HCT116 (cell line): ENCODE measurements around the gene DNAJC10.

ENCODE experiments used
- CEBPB ChIP-seq: IDR thresholded peaks from 2 replicates; pipeline ENCODE4 v1.6.1; 2012; ENCODE audit warnings: low read depth
- EZH2 ChIP-seq: fragments of 200-600 bp; sonication (generic); IDR thresholded peaks from 2 replicates; pipeline ENCODE4 v1.6.1; 2017; ENCODE audit warnings: antibody characterized with exemption, mixed run types
- EZH2phosphoT487 ChIP-seq: fragments of 200-600 bp; IDR thresholded peaks from 2 replicates; pipeline ENCODE4 v1.6.1; 2018; ENCODE audit warnings: antibody characterized with exemption, borderline replicate concordance
- POLR2A ChIP-seq: IDR thresholded peaks from 2 replicates; pipeline ENCODE4 v1.7.0; 2011; ENCODE audit warnings: borderline replicate concordance; ENCODE audit not compliant: insufficient read depth, insufficient read length; ENCODE audit errors: extremely low read depth
- POLR2AphosphoS5 ChIP-seq: IDR thresholded peaks from 2 replicates; pipeline ENCODE4 v1.6.1; 2011; ENCODE audit warnings: mild to moderate bottlenecking, low read depth, low read length, moderate library complexity
- SIN3A ChIP-seq: IDR thresholded peaks from 2 replicates; pipeline ENCODE4 v1.6.1; 2012; ENCODE audit warnings: low read depth
- SP1 ChIP-seq: IDR thresholded peaks from 2 replicates; pipeline ENCODE4 v1.6.1; 2012; ENCODE audit warnings: low read depth
- TCF7L2 ChIP-seq: IDR thresholded peaks from 2 replicates; pipeline ENCODE4 v1.7.0; 2011; ENCODE audit warnings: borderline replicate concordance, inconsistent platforms; ENCODE audit not compliant: insufficient read depth, insufficient read length; ENCODE audit errors: extremely low read depth
- YY1 ChIP-seq: IDR thresholded peaks from 2 replicates; pipeline ENCODE4 v1.6.1; 2011; ENCODE audit warnings: low read length, low read depth, moderate library complexity, mild to moderate bottlenecking; ENCODE audit not compliant: insufficient replicate concordance; ENCODE audit errors: extremely low read depth
- TF ChIP-seq, protein P1 (sequence below), 3 experiments: fragments of 200-600 bp in 1 of 3; sonication (generic) in 1 of 3; IDR thresholded peaks in 2 of 3; conservative IDR thresholded peaks in 1 of 3; 2 replicates each; pipeline ENCODE4 v1.5.1; 2012 to 2017; ENCODE audit warnings: low read depth in 2 of 3, low read length in 2 of 3, antibody characterized with exemption in 1 of 3, borderline replicate concordance in 1 of 3, control low read depth in 1 of 3, mild to moderate bottlenecking in 1 of 3, mixed read lengths in 1 of 3, mixed run types in 1 of 3, moderate library complexity in 1 of 3; ENCODE audit not compliant: insufficient read depth in 1 of 3
- TF ChIP-seq, protein P2 (sequence below): IDR thresholded peaks from 2 replicates; pipeline ENCODE4 v1.6.1; 2012
- TF ChIP-seq, protein P3 (sequence below): IDR thresholded peaks from 2 replicates; pipeline ENCODE4 v1.6.1; 2012; ENCODE audit warnings: low read depth
- TF ChIP-seq, protein P4 (sequence below): IDR thresholded peaks from 2 replicates; pipeline ENCODE4 v1.6.1; 2011; ENCODE audit warnings: mild to moderate bottlenecking, low read length, moderate library complexity; ENCODE audit not compliant: insufficient replicate concordance; ENCODE audit errors: extremely low read depth

DNA sequence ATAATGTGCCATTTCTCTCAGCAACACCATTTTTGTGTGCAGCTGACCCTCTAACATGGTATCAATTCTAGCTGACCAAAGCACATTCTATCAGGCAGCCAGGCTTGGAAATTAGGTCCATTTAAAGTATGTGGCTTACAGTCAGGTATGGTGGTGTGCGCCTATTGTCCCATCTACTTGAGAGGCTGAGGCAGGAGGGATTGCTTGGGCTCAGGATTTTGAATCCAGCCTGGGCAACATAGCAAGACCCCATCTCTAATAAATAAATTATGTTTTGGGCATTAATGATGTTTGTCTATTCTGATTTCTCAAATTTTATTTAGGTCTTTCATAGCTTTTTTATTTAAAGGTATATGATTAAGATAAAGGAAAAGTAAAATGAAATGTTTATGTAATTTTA is 63.3 kb downstream of the DNAJC10 start:
- TF ChIP-seq EZH2 (no peak), CEBPB (no peak), SIN3A (no peak), POLR2A (no peak), SP1 (no peak), YY1 (no peak), POLR2AphosphoS5 (no peak), TCF7L2 (no peak), EZH2phosphoT487 (no peak)
- TF ChIP-seq, protein P1, sequence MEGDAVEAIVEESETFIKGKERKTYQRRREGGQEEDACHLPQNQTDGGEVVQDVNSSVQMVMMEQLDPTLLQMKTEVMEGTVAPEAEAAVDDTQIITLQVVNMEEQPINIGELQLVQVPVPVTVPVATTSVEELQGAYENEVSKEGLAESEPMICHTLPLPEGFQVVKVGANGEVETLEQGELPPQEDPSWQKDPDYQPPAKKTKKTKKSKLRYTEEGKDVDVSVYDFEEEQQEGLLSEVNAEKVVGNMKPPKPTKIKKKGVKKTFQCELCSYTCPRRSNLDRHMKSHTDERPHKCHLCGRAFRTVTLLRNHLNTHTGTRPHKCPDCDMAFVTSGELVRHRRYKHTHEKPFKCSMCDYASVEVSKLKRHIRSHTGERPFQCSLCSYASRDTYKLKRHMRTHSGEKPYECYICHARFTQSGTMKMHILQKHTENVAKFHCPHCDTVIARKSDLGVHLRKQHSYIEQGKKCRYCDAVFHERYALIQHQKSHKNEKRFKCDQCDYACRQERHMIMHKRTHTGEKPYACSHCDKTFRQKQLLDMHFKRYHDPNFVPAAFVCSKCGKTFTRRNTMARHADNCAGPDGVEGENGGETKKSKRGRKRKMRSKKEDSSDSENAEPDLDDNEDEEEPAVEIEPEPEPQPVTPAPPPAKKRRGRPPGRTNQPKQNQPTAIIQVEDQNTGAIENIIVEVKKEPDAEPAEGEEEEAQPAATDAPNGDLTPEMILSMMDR (IDR thresholded peaks at IDR 0.05 in 2 of 3, conservative IDR thresholded peaks at IDR 0.05 in 1 of 3; ENCODE audit: borderline replicate concordance in 1 of 3, insufficient read depth in 1 of 3, low read depth in 2 of 3, low read length in 2 of 3): no peak
- TF ChIP-seq, protein P2, sequence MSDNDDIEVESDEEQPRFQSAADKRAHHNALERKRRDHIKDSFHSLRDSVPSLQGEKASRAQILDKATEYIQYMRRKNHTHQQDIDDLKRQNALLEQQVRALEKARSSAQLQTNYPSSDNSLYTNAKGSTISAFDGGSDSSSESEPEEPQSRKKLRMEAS: no peak
- TF ChIP-seq, protein P3, sequence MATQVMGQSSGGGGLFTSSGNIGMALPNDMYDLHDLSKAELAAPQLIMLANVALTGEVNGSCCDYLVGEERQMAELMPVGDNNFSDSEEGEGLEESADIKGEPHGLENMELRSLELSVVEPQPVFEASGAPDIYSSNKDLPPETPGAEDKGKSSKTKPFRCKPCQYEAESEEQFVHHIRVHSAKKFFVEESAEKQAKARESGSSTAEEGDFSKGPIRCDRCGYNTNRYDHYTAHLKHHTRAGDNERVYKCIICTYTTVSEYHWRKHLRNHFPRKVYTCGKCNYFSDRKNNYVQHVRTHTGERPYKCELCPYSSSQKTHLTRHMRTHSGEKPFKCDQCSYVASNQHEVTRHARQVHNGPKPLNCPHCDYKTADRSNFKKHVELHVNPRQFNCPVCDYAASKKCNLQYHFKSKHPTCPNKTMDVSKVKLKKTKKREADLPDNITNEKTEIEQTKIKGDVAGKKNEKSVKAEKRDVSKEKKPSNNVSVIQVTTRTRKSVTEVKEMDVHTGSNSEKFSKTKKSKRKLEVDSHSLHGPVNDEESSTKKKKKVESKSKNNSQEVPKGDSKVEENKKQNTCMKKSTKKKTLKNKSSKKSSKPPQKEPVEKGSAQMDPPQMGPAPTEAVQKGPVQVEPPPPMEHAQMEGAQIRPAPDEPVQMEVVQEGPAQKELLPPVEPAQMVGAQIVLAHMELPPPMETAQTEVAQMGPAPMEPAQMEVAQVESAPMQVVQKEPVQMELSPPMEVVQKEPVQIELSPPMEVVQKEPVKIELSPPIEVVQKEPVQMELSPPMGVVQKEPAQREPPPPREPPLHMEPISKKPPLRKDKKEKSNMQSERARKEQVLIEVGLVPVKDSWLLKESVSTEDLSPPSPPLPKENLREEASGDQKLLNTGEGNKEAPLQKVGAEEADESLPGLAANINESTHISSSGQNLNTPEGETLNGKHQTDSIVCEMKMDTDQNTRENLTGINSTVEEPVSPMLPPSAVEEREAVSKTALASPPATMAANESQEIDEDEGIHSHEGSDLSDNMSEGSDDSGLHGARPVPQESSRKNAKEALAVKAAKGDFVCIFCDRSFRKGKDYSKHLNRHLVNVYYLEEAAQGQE: no peak
- TF ChIP-seq, protein P4, sequence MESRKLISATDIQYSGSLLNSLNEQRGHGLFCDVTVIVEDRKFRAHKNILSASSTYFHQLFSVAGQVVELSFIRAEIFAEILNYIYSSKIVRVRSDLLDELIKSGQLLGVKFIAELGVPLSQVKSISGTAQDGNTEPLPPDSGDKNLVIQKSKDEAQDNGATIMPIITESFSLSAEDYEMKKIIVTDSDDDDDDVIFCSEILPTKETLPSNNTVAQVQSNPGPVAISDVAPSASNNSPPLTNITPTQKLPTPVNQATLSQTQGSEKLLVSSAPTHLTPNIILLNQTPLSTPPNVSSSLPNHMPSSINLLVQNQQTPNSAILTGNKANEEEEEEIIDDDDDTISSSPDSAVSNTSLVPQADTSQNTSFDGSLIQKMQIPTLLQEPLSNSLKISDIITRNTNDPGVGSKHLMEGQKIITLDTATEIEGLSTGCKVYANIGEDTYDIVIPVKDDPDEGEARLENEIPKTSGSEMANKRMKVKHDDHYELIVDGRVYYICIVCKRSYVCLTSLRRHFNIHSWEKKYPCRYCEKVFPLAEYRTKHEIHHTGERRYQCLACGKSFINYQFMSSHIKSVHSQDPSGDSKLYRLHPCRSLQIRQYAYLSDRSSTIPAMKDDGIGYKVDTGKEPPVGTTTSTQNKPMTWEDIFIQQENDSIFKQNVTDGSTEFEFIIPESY: no peak
